ENCODE measurements around the gene MROH8. TPM values are rescaled to one million over a fixed set of nuclear protein-coding genes. Genes with fewer than 3 reads are reported as not detected.
A peak's percentile ranks its signal among the peaks of the same experiment; 100 is the strongest.

The MROH8 gene
- total and polyA plus RNA-seq, 2 of the 13 experiments (the other 11 are each of a cell fraction or from before 2014, with no cell fraction given) = 2.6 to 5.5 TPM

- TF ChIP-seq, protein P1, sequence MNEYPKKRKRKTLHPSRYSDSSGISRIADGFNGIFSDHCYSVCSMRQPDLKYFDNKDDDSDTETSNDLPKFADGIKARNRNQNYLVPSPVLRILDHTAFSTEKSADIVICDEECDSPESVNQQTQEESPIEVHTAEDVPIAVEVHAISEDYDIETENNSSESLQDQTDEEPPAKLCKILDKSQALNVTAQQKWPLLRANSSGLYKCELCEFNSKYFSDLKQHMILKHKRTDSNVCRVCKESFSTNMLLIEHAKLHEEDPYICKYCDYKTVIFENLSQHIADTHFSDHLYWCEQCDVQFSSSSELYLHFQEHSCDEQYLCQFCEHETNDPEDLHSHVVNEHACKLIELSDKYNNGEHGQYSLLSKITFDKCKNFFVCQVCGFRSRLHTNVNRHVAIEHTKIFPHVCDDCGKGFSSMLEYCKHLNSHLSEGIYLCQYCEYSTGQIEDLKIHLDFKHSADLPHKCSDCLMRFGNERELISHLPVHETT (CRISPR knock-in tag; conservative IDR thresholded peaks at IDR 0.05) = no peak
- TF ChIP-seq STAT6 (CRISPR knock-in tag; IDR thresholded peaks at IDR 0.05; ENCODE audit: borderline replicate concordance) (no peak), TEAD3 (CRISPR knock-in tag; optimal IDR thresholded peaks at IDR 0.05; ENCODE audit: borderline replicate concordance) (peak; percentile 45), ZC3H13 (CRISPR knock-in tag; IDR thresholded peaks at IDR 0.05) (no peak), HOXA5 (CRISPR knock-in tag; IDR thresholded peaks at IDR 0.05) (no peak), POLR2AphosphoS5 (IDR thresholded peaks at IDR 0.05; ENCODE audit: low read depth, low read length) (no peak), ZBTB3 (CRISPR knock-in tag; IDR thresholded peaks at IDR 0.05; ENCODE audit: borderline replicate concordance, low read depth) (no peak), ZNF138 (CRISPR knock-in tag; IDR thresholded peaks at IDR 0.05; ENCODE audit: low read depth) (no peak), FOSL1 (CRISPR knock-in tag; IDR thresholded peaks at IDR 0.05; ENCODE audit: borderline replicate concordance) (no peak), MAX (IDR thresholded peaks at IDR 0.05) (no peak), ZNF234 (CRISPR knock-in tag; conservative IDR thresholded peaks at IDR 0.05) (no peak), ZMYM2 (CRISPR knock-in tag; IDR thresholded peaks at IDR 0.05) (no peak), ZNF713 (CRISPR knock-in tag; IDR thresholded peaks at IDR 0.05) (no peak), ZBTB25 (CRISPR knock-in tag; IDR thresholded peaks at IDR 0.05) (no peak), EED (CRISPR knock-in tag; IDR thresholded peaks at IDR 0.05) (no peak)
- TF ChIP-seq, protein P2, sequence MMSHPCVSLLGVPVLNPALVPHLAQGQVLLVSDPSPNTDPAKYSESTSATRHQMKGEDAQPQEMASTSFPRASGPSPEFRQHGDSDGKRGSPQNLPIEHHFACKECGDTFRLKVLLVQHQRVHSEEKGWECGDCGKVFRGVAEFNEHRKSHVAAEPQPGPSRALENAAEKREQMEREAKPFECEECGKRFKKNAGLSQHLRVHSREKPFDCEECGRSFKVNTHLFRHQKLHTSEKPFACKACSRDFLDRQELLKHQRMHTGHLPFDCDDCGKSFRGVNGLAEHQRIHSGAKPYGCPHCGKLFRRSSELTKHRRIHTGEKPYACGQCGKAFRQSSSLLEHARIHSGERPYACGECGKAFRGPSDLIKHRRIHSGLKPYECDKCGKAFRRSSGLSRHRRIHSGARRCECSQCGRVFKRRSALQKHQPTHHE (CRISPR knock-in tag; IDR thresholded peaks at IDR 0.05; ENCODE audit: borderline replicate concordance) = no peak
- TF ChIP-seq, protein P3, sequence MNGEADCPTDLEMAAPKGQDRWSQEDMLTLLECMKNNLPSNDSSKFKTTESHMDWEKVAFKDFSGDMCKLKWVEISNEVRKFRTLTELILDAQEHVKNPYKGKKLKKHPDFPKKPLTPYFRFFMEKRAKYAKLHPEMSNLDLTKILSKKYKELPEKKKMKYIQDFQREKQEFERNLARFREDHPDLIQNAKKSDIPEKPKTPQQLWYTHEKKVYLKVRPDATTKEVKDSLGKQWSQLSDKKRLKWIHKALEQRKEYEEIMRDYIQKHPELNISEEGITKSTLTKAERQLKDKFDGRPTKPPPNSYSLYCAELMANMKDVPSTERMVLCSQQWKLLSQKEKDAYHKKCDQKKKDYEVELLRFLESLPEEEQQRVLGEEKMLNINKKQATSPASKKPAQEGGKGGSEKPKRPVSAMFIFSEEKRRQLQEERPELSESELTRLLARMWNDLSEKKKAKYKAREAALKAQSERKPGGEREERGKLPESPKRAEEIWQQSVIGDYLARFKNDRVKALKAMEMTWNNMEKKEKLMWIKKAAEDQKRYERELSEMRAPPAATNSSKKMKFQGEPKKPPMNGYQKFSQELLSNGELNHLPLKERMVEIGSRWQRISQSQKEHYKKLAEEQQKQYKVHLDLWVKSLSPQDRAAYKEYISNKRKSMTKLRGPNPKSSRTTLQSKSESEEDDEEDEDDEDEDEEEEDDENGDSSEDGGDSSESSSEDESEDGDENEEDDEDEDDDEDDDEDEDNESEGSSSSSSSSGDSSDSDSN (CRISPR knock-in tag; IDR thresholded peaks at IDR 0.05) = no peak
Observed at GRCh38 chr20:37202267-37202943, 23.1 kb upstream of the MROH8 start (continued).

Data from HepG2 (cell line).